NCI-H446 (cell line): Measurements from ENCODE around the gene ZNF423.
"Not testable (repeated sequence)": the region's sequence is repeated elsewhere in the genome, so short reads cannot be mapped to it uniquely, and the experiment has no call there.

Experiments
- DNase-seq, 2 experiments: peaks; one replicate each; lab custom pipeline; 2025; lab: John Stamatoyannopoulos, UW

ZNF423 gene

GRCh38 chr16:49855822-49856671 is at the start of gene ZNF423:
Gene ZNF423 (minus strand): TSS chr16:49856112. CDS start chr16:49855774, 338 bp downstream.
- DNase-seq, result peak in 1 of 2 experiments; percentile 45

DNA sequence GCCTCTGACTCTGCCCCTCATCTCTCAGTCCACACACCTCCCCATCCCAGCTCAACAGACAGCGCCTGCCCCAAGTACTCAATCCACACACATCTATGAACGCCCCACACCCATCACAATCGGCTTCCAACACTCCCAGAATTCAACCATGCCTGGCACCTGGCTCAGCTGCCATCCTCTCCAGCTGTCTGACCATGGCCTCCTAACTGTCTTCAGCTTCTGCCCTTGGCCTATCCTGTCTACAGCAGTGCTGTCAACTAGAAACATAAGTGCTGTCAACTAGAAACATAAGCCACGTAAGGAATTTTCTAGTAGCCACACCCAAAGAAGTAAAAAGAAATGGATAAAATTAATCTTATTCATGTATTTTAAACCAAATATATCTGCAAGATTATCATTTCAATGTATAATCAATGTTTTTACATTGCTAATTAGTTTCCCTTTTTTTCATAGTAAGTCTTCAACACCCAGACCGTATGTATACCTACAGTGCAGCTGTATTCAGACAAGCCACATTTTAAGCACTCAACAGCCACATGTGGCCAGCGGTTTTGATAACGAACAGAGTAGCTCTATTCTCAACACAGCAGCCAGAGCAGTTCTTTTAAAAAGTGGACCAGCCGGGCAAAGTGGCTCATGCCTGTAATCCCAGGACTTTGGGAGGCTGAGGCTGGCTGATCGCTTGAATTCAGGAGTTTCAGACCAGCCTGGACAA is 48.6 kb upstream of the ZNF423 start:
- DNase-seq, result no peak

GRCh38 chr16:49902908-49903307 is 47.0 kb upstream of the ZNF423 start:
- DNase-seq, result no peak

- no peak for DNase-seq
Observed at GRCh38 chr16:49901711-49902110, 45.8 kb upstream of the ZNF423 start.

DNA sequence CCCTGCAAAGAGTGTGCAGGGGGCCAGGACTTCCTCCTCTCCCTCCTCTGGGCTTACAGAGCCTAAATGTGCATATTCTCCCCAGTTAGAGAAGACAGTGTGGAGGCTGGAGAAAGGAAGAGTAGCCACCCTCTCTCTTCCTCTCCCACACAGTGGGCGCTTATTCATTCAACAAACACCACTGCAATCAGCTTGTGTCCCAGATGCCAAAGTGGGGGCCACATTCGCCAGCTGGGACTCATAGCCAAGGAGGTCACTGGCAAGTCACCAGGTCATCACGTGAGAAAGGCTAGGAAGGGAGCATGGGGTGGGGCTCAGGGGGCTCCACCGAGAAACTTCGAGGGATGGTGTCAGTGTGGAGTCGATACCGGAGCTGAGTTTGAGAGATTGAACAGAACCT is 45.0 kb upstream of the ZNF423 start:
- no peak for DNase-seq

GRCh38 chr16:49899991-49900695 is 44.2 kb upstream of the ZNF423 start:
- DNase-seq, result no peak

DNA sequence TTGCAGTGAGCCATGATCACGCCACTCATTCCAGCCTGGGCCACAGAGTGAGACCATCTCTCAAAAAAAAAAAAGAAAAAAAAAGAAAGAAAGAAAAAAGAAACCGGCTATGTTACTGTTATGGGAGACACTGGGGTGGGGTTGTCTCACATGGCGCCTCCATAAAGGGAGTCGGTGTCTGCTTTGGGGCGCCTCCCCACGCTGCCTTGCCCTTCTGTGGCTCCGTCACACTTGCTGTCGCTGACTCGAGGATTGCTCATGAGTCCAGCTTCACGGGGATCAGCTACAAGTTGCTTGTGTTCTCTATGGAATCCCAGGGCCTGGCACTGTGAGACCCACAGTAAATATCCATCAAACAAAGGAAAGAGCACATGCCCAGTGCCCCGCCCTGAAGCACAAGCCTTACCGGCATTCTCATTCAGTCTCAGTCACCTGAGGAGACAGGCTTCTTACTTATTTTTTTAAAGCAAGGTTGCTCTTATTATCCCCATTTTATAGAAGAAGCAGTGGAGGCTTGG is 40.6 kb upstream of the ZNF423 start:
- no peak for DNase-seq

- DNase-seq, result peak in 1 of 2 experiments; percentile 7
Observed at GRCh38 chr16:49890876-49891275, 35.0 kb upstream of the ZNF423 start.

- DNase-seq, result no peak
Observed at GRCh38 chr16:49889725-49890397, 33.9 kb upstream of the ZNF423 start.

- no peak for DNase-seq
Observed at GRCh38 chr16:49886554-49887094, 30.7 kb upstream of the ZNF423 start.

DNA sequence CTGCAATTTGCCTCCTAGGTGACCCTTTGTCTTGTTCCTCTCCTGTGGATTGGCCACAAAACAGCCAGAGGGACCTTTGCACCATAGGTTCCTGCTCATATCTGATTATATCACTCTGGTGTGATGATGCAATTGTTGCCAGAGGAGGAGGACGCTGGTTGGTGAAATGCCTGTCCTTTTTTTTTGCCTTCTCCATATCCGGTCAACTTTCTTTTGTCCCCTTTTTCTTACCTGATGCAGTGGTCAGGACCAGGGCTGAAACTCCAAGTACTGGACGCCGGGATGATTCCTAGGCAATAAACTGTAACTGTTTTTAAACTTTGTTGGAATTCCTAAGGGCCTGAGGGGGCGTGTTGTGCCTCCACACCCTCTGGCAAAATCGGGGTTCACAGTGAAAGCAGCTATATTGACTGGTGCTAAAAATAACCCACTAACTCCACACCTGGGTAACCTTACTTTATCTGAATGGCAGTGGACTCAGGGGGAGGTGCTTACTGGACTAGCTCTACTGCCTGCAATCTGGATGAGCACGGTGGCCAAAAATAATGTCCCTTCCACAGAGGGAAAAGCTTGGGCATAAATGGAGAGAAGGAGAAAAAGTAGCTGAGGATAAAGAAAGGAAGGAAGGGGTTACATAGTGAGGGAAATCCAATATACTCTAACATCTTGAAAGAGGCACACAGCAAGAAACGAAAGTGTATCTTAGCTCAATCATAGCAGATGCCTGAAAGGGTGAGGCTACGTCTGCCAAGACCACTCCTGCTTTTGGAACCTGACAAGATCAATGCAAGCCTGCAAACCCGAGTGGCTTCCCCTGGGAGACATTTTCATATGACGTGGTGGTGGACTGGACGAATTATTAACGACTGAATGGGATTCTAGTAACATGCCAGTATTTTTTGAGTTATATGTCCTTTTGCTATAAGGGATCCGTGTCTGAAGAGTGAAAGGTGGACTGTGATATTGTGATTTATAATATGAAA is 28.4 kb upstream of the ZNF423 start:
- DNase-seq, result peak in 1 of 2 experiments; percentile 40

GRCh38 chr16:49883076-49884014 is 27.4 kb upstream of the ZNF423 start:
- no peak for DNase-seq

GRCh38 chr16:49881890-49882289 is 26.0 kb upstream of the ZNF423 start:
- no peak for DNase-seq

- not testable (repeated sequence) for DNase-seq
Observed at GRCh38 chr16:49878540-49878939, 22.6 kb upstream of the ZNF423 start.

DNA sequence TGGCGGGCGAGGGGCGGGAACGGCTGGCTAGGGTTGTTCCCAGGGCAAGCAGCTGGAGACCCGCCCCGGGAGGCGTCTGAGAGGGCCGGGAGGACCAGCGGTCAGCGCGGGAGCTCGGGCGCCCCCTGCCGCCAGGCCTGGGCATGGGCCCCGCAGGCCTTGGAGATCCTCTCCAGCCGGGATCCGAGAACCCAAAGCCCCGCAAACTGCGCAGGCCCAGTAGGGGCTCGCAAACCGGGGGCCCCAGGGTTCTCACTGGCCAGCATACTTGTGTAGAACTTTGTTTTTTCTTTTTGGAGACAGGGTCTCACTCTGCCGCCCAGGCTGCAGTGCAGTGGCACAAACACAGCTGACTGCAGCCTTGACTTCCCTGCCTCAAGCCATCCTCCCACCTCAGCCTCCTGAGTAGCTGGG is 20.8 kb upstream of the ZNF423 start:
- DNase-seq, result no peak

GRCh38 chr16:49875806-49876715 is 20.1 kb upstream of the ZNF423 start:
- DNase-seq, result no peak

DNA sequence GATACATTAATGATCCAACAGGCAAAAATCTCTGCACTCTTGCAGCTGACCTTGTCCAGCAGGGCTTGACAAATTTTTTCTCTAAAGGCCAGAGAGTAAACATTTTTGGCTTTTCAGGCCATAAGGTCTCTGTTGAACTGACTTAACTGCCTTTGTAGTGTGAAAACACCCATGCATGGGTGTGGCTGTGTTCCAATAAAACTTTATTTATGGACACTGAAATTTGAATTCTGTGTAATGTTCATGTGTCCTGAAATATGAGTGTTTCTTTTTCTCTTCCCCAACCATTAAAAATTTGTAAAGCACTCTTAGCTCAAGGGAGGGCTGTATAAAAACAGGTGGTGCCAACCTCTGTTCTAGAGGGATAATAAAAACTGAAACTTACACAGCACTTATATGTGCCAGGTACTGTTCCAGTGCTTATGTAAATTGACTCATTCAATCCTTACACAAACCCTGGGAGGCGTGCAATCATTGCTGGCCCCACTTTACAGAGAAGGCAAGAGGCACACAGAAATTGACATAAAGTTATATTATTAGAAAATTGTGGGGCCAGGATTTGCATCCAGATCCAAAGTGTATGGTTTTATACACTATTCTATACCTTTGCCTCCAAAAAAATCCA is 18.8 kb upstream of the ZNF423 start:
- DNase-seq, result no peak

- not testable (repeated sequence) for DNase-seq
Observed at GRCh38 chr16:49871824-49872223, 15.9 kb upstream of the ZNF423 start.
